Measurements from ENCODE around the gene COL4A2.

The COL4A2 gene

GRCh38 chr13:110533771-110534670, 226.9 kb downstream of the COL4A2 start:
- no peak for DNase-seq (ENCODE audit: low read depth in 2 of 2)

GRCh38 chr13:110535526-110535925, 228.4 kb downstream of the COL4A2 start:
- no peak for DNase-seq (ENCODE audit: low read depth in 2 of 2)

GRCh38 chr13:110536006-110536693, 229.1 kb downstream of the COL4A2 start:
- DNase-seq (ENCODE audit: low read depth in 2 of 2) = no peak

- no peak for DNase-seq (ENCODE audit: low read depth in 2 of 2)
These were observed 231.5 kb downstream of the COL4A2 start for GRCh38 chr13:110538632-110539031.

GRCh38 chr13:110539894-110540293, 232.8 kb downstream of the COL4A2 start:
- no peak for DNase-seq (ENCODE audit: low read depth in 2 of 2)

GRCh38 chr13:110540871-110541525, 233.9 kb downstream of the COL4A2 start:
- no peak for DNase-seq (ENCODE audit: low read depth in 2 of 2)

GRCh38 chr13:110541526-110541920, 234.4 kb downstream of the COL4A2 start:
- DNase-seq (ENCODE audit: low read depth in 2 of 2) = no peak

- no peak for DNase-seq (ENCODE audit: low read depth in 2 of 2)
These were observed 235.2 kb downstream of the COL4A2 start for GRCh38 chr13:110542169-110542796.

- DNase-seq (ENCODE audit: low read depth in 2 of 2) = no peak
These were observed 239.3 kb downstream of the COL4A2 start for GRCh38 chr13:110546378-110546777.

GRCh38 chr13:110546926-110547325, 239.8 kb downstream of the COL4A2 start:
- DNase-seq (ENCODE audit: low read depth in 2 of 2) = peak; percentile 53 to 54

- no peak for DNase-seq (ENCODE audit: low read depth in 2 of 2)
These were observed 242.1 kb downstream of the COL4A2 start for GRCh38 chr13:110548891-110549794.

GRCh38 chr13:110549795-110550160, 242.7 kb downstream of the COL4A2 start:
- DNase-seq (ENCODE audit: low read depth in 2 of 2) = no peak

- no peak for DNase-seq (ENCODE audit: low read depth in 2 of 2)
These were observed 244.2 kb downstream of the COL4A2 start for GRCh38 chr13:110551284-110551683.

- no peak for DNase-seq (ENCODE audit: low read depth in 2 of 2)
These were observed 245.7 kb downstream of the COL4A2 start for GRCh38 chr13:110552767-110553166.

- no peak for DNase-seq (ENCODE audit: low read depth in 2 of 2)
These were observed 246.3 kb downstream of the COL4A2 start for GRCh38 chr13:110553417-110553816.

GRCh38 chr13:110554227-110554836, 247.2 kb downstream of the COL4A2 start:
- no peak for DNase-seq (ENCODE audit: low read depth in 2 of 2)

- DNase-seq (ENCODE audit: low read depth in 2 of 2) = no peak
These were observed 247.9 kb downstream of the COL4A2 start for GRCh38 chr13:110554946-110555345.

- DNase-seq (ENCODE audit: low read depth in 2 of 2) = no peak
These were observed 248.6 kb downstream of the COL4A2 start for GRCh38 chr13:110555601-110556223.

GRCh38 chr13:110556224-110556606, 249.1 kb downstream of the COL4A2 start:
- DNase-seq (ENCODE audit: low read depth in 2 of 2) = no peak

- no peak for DNase-seq (ENCODE audit: low read depth in 2 of 2)
These were observed 250.0 kb downstream of the COL4A2 start for GRCh38 chr13:110557082-110557481.
